K562 (cell line): ENCODE results near the gene PSMC6. TPM values are rescaled to one million over a fixed set of nuclear protein-coding genes. Genes with fewer than 3 reads are reported as not detected.

Source experiments
- BHLHE40 ChIP-seq: IDR thresholded peaks from 2 replicates; pipeline ENCODE4 v1.6.1; 2011; ENCODE audit warnings: low read length, improper control_type of control experiment
- FOXP1 ChIP-seq: sonication (generic); formaldehyde crosslinking; IDR thresholded peaks from 2 replicates; pipeline ENCODE4 v1.8.0; 2022; ENCODE audit warnings: mild to moderate bottlenecking, missing genetic modification reagents
- KDM1A ChIP-seq, 2 experiments: fragments of 450-650 bp; IDR thresholded peaks; 2 replicates each; pipeline ENCODE4 v1.6.1; 2016; ENCODE audit warnings: mild to moderate bottlenecking in 2 of 2
- MTF1 ChIP-seq: fragments of 250-450 bp; sonication (Bioruptor Pico); IDR thresholded peaks from 2 replicates; pipeline ENCODE4 v1.9.0; 2021; ENCODE audit warnings: moderate library complexity, mild to moderate bottlenecking, inconsistent platforms, borderline replicate concordance
- NRF1 ChIP-seq, 2 experiments: fragments of 450-650 bp; IDR thresholded peaks in 1 of 2; conservative IDR thresholded peaks in 1 of 2; 2 replicates each; pipeline ENCODE4 v1.6.1; 2014; ENCODE audit warnings: mild to moderate bottlenecking in 2 of 2
- POLR2G ChIP-seq: fragments of 200-400 bp; formaldehyde crosslinking; IDR thresholded peaks from 2 replicates; pipeline ENCODE4 v1.6.1; 2017; ENCODE audit warnings: low read depth, mild to moderate bottlenecking, antibody characterized with exemption, low read length, moderate library complexity
- TCF7L2 ChIP-seq: fragments of 150-350 bp; IDR thresholded peaks from 2 replicates; pipeline ENCODE4 v1.6.1; 2016; ENCODE audit warnings: low read depth, mild to moderate bottlenecking, low read length, moderate library complexity
- ZBTB7A ChIP-seq: IDR thresholded peaks from 2 replicates; pipeline ENCODE4 v1.6.1; 2011; ENCODE audit warnings: low read depth, mild to moderate bottlenecking, low read length, moderate library complexity, borderline replicate concordance; ENCODE audit not compliant: control insufficient read depth
- ZFX ChIP-seq: sonication (generic); formaldehyde crosslinking; IDR thresholded peaks from 2 replicates; pipeline ENCODE4 v1.8.0; 2022; ENCODE audit warnings: mild to moderate bottlenecking, missing genetic modification reagents, moderate library complexity
- polyA plus RNA-seq, 8 experiments: library from polyadenylated mRNA; depleted of rRNA in 4 of 8; stranded (reverse) in 5 of 8; unstranded in 3 of 8; fragments of >200 nt; fragmentation: Nextera tagmentation in 2 of 8; fragmentation: Illumina TruSeq in 1 of 8; extraction: Ambion mirVana in 2 of 8; extraction: Trizol in 1 of 8; gene quantifications; 2 replicates each; pipeline versions ENCODE4 v1.2.1 to v1.2.3, GENCODE V29; 2011 to 2014; ENCODE audit warnings: inconsistent platforms in 1 of 8, missing spikeins in 1 of 8
- total RNA-seq, 7 experiments: library from RNA; depleted of rRNA in 6 of 7; stranded (reverse); fragments of >200 nt in 6 of 7; fragmentation: Illumina TruSeq in 2 of 7; extraction: Trizol in 2 of 7; gene quantifications; 2 replicates each; pipeline versions ENCODE4 v1.2.1 to v1.2.3, GENCODE V29; 2011 to 2021; ENCODE audit warnings: low replicate concordance in 1 of 7
- TF ChIP-seq, protein P1 (sequence below), 2 experiments: fragments of 200-800 bp in 1 of 2; sonication (Bioruptor generic) in 1 of 2; sonication (generic) in 1 of 2; formaldehyde crosslinking in 1 of 2; IDR thresholded peaks in 1 of 2; conservative IDR thresholded peaks in 1 of 2; 2 replicates each; pipeline versions ENCODE4 v1.5.0 to v1.6.1; 2016 to 2020; ENCODE audit warnings: missing compliant biosample characterization in 1 of 2, missing genetic modification characterization in 1 of 2, missing genetic modification reagents in 1 of 2
- TF ChIP-seq, protein P2 (sequence below), 2 experiments: fragments of 450-650 bp; formaldehyde crosslinking in 1 of 2; IDR thresholded peaks; 2 replicates each; pipeline versions ENCODE4 v1.4.0 to v1.6.1; 2014 to 2020; ENCODE audit warnings: mild to moderate bottlenecking in 2 of 2, borderline replicate concordance in 1 of 2, low read depth in 1 of 2
- TF ChIP-seq, protein P3 (sequence below): sonication (generic); formaldehyde crosslinking; IDR thresholded peaks from 2 replicates; pipeline ENCODE4 v1.8.0; 2022; ENCODE audit warnings: missing genetic modification reagents, mild to moderate bottlenecking, borderline replicate concordance
- TF ChIP-seq, protein P4 (sequence below): fragments of 200-800 bp; sonication (Bioruptor generic); IDR thresholded peaks from 2 replicates; pipeline ENCODE4 v1.6.1; 2017; ENCODE audit warnings: missing genetic modification characterization, missing compliant biosample characterization

PSMC6 gene
- total and polyA plus RNA-seq, 9 of the 15 experiments (the other 6 are each of a cell fraction or from before 2014, with no cell fraction given) = 91.4 to 224 (median 182) TPM

DNA sequence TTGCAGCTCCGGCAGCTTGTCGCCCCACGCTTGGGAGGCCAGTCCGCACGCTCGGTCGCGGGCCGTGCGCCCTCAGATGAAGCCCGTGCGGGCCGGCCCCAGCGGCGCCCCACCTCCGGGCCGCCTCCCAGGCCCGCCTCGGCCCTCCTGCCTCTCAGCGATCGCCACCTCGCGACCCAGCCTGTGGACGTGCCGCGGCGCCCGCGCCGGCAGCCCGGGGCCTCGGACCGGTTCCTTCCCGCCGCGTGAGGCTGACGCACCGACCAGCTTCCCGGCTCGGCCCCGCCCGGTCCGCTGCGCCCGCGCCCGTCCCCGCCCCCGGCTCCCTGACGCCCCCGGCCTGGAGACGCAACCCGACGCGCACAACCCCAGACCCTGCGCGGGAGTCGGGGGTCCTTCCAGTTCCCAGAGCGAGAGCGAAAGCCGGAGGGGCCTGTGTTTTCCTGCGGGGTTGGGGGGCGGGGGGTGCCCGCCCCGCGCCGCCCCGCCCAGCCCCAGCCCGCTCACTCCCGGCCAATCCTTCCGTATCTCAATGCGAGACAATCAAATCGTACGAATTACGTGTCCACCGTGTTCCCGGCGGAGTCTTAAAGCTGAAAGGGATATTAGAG, 11.4 kb upstream of the PSMC6 start, which contains the start of gene ERO1A (continued):
- TF ChIP-seq, protein P1, sequence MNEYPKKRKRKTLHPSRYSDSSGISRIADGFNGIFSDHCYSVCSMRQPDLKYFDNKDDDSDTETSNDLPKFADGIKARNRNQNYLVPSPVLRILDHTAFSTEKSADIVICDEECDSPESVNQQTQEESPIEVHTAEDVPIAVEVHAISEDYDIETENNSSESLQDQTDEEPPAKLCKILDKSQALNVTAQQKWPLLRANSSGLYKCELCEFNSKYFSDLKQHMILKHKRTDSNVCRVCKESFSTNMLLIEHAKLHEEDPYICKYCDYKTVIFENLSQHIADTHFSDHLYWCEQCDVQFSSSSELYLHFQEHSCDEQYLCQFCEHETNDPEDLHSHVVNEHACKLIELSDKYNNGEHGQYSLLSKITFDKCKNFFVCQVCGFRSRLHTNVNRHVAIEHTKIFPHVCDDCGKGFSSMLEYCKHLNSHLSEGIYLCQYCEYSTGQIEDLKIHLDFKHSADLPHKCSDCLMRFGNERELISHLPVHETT (CRISPR knock-in tag; conservative IDR thresholded peaks at IDR 0.05 in 1 of 2, IDR thresholded peaks at IDR 0.05 in 1 of 2) = peak in 1 of 2 experiments; percentile 77; a peak in 2 of 4 replicates
- no peak for TF ChIP-seq MTF1 (CRISPR knock-in tag)
- peak; percentile 86 for TF ChIP-seq POLR2G
- TF ChIP-seq FOXP1 (CRISPR knock-in tag) = peak; percentile 53; the same call in 1 of the 2 replicates
- no peak for TF ChIP-seq TCF7L2
- no peak for TF ChIP-seq KDM1A (IDR thresholded peaks at IDR 0.05)
- peak; percentile 13 to 46; a peak in 3 of 4 replicates for TF ChIP-seq NRF1 (conservative IDR thresholded peaks at IDR 0.05 in 1 of 2, IDR thresholded peaks at IDR 0.05 in 1 of 2)
- TF ChIP-seq, protein P2, sequence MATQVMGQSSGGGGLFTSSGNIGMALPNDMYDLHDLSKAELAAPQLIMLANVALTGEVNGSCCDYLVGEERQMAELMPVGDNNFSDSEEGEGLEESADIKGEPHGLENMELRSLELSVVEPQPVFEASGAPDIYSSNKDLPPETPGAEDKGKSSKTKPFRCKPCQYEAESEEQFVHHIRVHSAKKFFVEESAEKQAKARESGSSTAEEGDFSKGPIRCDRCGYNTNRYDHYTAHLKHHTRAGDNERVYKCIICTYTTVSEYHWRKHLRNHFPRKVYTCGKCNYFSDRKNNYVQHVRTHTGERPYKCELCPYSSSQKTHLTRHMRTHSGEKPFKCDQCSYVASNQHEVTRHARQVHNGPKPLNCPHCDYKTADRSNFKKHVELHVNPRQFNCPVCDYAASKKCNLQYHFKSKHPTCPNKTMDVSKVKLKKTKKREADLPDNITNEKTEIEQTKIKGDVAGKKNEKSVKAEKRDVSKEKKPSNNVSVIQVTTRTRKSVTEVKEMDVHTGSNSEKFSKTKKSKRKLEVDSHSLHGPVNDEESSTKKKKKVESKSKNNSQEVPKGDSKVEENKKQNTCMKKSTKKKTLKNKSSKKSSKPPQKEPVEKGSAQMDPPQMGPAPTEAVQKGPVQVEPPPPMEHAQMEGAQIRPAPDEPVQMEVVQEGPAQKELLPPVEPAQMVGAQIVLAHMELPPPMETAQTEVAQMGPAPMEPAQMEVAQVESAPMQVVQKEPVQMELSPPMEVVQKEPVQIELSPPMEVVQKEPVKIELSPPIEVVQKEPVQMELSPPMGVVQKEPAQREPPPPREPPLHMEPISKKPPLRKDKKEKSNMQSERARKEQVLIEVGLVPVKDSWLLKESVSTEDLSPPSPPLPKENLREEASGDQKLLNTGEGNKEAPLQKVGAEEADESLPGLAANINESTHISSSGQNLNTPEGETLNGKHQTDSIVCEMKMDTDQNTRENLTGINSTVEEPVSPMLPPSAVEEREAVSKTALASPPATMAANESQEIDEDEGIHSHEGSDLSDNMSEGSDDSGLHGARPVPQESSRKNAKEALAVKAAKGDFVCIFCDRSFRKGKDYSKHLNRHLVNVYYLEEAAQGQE (IDR thresholded peaks at IDR 0.05; ENCODE audit: borderline replicate concordance) = peak; percentile 46
- TF ChIP-seq, protein P2 (CRISPR knock-in tag; IDR thresholded peaks at IDR 0.05; ENCODE audit: low read depth) = no peak
- peak; percentile 56; the same call in 1 of the 2 replicates for TF ChIP-seq BHLHE40
- TF ChIP-seq, protein P3, sequence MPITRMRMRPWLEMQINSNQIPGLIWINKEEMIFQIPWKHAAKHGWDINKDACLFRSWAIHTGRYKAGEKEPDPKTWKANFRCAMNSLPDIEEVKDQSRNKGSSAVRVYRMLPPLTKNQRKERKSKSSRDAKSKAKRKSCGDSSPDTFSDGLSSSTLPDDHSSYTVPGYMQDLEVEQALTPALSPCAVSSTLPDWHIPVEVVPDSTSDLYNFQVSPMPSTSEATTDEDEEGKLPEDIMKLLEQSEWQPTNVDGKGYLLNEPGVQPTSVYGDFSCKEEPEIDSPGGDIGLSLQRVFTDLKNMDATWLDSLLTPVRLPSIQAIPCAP = no peak
- TF ChIP-seq, protein P4, sequence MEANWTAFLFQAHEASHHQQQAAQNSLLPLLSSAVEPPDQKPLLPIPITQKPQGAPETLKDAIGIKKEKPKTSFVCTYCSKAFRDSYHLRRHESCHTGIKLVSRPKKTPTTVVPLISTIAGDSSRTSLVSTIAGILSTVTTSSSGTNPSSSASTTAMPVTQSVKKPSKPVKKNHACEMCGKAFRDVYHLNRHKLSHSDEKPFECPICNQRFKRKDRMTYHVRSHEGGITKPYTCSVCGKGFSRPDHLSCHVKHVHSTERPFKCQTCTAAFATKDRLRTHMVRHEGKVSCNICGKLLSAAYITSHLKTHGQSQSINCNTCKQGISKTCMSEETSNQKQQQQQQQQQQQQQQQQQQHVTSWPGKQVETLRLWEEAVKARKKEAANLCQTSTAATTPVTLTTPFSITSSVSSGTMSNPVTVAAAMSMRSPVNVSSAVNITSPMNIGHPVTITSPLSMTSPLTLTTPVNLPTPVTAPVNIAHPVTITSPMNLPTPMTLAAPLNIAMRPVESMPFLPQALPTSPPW (CRISPR knock-in tag) = peak; percentile 96
- peak; percentile 88 for TF ChIP-seq ZBTB7A
- peak; percentile 52; the same call in 1 of the 2 replicates for TF ChIP-seq ZFX (CRISPR knock-in tag)
